22Rv1 (cell line): ENCODE results near the gene ANKRD2.

ENCODE experiments used
- ZFX ChIP-seq: fragments of 450-650 bp; IDR thresholded peaks from 2 replicates; pipeline ENCODE4 v1.6.1; 2017; ENCODE audit warnings: antibody characterized with exemption, borderline replicate concordance
- TF ChIP-seq, protein P1 (sequence below): fragments of 450-650 bp; IDR thresholded peaks from 2 replicates; pipeline ENCODE4 v1.5.1; 2017; ENCODE audit warnings: mild to moderate bottlenecking

DNA sequence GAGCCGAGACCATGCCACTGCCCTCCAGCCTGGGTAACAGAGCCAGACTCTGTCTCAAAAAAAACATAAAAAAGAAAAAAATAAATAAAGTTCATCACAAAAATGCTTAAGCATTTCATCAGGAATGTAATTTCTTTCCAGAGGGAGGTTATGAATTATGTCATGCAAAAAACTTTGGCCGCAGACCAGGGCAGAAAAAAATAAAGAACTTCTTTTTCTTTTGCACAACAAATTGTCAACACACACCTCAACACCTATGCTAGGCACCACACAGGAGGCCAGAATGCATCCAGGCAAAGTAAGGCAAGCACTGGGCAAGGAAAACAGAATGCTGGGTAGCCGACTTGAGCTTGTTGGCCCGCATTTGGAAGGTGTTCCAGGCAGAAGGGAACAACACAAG, 20.8 kb downstream of the ANKRD2 start:
- TF ChIP-seq, protein P1, sequence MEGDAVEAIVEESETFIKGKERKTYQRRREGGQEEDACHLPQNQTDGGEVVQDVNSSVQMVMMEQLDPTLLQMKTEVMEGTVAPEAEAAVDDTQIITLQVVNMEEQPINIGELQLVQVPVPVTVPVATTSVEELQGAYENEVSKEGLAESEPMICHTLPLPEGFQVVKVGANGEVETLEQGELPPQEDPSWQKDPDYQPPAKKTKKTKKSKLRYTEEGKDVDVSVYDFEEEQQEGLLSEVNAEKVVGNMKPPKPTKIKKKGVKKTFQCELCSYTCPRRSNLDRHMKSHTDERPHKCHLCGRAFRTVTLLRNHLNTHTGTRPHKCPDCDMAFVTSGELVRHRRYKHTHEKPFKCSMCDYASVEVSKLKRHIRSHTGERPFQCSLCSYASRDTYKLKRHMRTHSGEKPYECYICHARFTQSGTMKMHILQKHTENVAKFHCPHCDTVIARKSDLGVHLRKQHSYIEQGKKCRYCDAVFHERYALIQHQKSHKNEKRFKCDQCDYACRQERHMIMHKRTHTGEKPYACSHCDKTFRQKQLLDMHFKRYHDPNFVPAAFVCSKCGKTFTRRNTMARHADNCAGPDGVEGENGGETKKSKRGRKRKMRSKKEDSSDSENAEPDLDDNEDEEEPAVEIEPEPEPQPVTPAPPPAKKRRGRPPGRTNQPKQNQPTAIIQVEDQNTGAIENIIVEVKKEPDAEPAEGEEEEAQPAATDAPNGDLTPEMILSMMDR = no peak
- TF ChIP-seq ZFX = no peak
